ENCODE data around the gene ZNF443.
"Not testable (repeated sequence)": the region's sequence is repeated elsewhere in the genome, so short reads cannot be mapped to it uniquely, and the experiment has no call there.

ZNF443 gene

GRCh38 chr19:12440541-12441316, at the start of gene ZNF443:
TSS of gene ZNF443 (minus strand) at chr19:12441021. CDS start at chr19:12440914, 107 bp downstream.
- peak; percentile 94 to 95 for DNase-seq

GRCh38 chr19:12486265-12486783, 45.5 kb upstream of the ZNF443 start:
- not testable (repeated sequence) for DNase-seq

GRCh38 chr19:12485571-12485970, 44.8 kb upstream of the ZNF443 start:
- DNase-seq = no peak

GRCh38 chr19:12485052-12485416, 44.2 kb upstream of the ZNF443 start:
- DNase-seq = no peak

- peak; percentile 64 to 90 for DNase-seq
These were observed 43.7 kb upstream of the ZNF443 start, which contains the start of gene ZNF709 for GRCh38 chr19:12484371-12485051. TSS of gene ZNF709 (minus strand) at chr19:12484816. CDS start at chr19:12484657, 159 bp downstream.

- DNase-seq = no peak
These were observed 43.2 kb upstream of the ZNF443 start for GRCh38 chr19:12484011-12484370.

GRCh38 chr19:12482509-12482886, 41.7 kb upstream of the ZNF443 start:
- DNase-seq = no peak

- DNase-seq = no peak
These were observed 41.1 kb upstream of the ZNF443 start for GRCh38 chr19:12481781-12482508.

- no peak for DNase-seq
These were observed 37.6 kb upstream of the ZNF443 start for GRCh38 chr19:12478234-12478941.

- not testable (repeated sequence) for DNase-seq
These were observed 26.8 kb upstream of the ZNF443 start for GRCh38 chr19:12467651-12468050.

GRCh38 chr19:12465211-12465610, 24.4 kb upstream of the ZNF443 start:
- no peak for DNase-seq

GRCh38 chr19:12464769-12465168, 23.9 kb upstream of the ZNF443 start:
- no peak for DNase-seq

GRCh38 chr19:12464139-12464538, 23.3 kb upstream of the ZNF443 start:
- not testable (repeated sequence) for DNase-seq

- DNase-seq = no peak
These were observed 12.7 kb upstream of the ZNF443 start for GRCh38 chr19:12453495-12453894.

GRCh38 chr19:12450844-12451243, 10.0 kb upstream of the ZNF443 start:
- no peak for DNase-seq

GRCh38 chr19:12448808-12449207, 8.0 kb upstream of the ZNF443 start:
- DNase-seq = no peak

- peak in 1 of 2 experiments; percentile 0 for DNase-seq
These were observed 908 bp downstream of the ZNF443 start for GRCh38 chr19:12439686-12440540.

- not testable (repeated sequence) for DNase-seq
These were observed 10.0 kb downstream of the ZNF443 start for GRCh38 chr19:12430726-12431299.

GRCh38 chr19:12425888-12426274, 14.9 kb downstream of the ZNF443 start:
- no peak for DNase-seq

GRCh38 chr19:12425236-12425887, 15.5 kb downstream of the ZNF443 start:
- DNase-seq = no peak

- not testable (repeated sequence) for DNase-seq
These were observed 23.5 kb downstream of the ZNF443 start for GRCh38 chr19:12417273-12417672.

Measured in cerebellar nuclear complex (tissue), 1 donor.